HG03039 (cell line): Measurements from ENCODE around the gene PCYOX1L.

ENCODE experiments used
- ATAC-seq: cut with Tn5 transposase; IDR thresholded peaks from one replicate; pipeline ENCODE4 v1.9.1; 2021; ENCODE audit warnings: mild to moderate bottlenecking, moderate library complexity; ENCODE audit not compliant: unreplicated experiment

PCYOX1L gene

GRCh38 chr5:149418910-149419531 is 61.2 kb downstream of the PCYOX1L start:
- no peak for ATAC-seq
